Fibroblast of skin of right biceps (primary cell): ENCODE data around the gene CNGB1.

ENCODE experiments used
- DNase-seq: peaks from one replicate; pipeline ENCODE4 v3.0.0-alpha.2; 2013

CNGB1 gene

GRCh38 chr16:57845115-57845514 lies 125.8 kb downstream of the CNGB1 start:
- no peak for DNase-seq

DNA sequence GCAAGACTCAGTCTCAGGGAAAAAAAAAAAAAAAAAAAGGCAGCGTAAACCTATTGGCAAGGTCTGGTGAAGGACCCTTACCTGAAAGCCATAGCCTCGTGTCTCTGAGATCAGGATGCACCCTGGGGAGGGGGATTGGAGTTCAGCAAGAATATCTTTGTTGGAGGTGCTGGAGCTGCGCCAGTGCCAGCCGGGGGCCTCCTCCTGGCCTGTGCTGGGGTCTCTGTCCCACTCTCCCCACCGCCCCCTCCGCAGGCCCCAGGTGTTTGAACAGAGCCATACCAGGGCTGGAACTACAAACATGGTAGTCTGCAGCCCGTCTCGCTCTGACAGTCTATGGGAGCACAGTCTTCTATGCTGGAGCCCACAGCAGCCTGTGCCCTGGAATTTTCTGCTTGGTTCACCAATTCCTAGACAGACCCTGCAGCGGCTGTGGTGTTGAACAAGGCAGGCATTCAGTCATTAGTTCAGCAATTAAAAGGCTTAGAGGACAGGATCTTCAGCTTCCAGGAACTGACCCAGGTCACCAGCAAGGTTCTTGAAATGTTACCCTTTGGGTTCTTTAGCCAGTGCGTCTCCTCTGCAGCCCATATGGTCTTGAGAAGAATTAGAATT lies 126.4 kb downstream of the CNGB1 start:
- DNase-seq = no peak

GRCh38 chr16:57843400-57843799 lies 127.5 kb downstream of the CNGB1 start:
- DNase-seq = no peak

DNA sequence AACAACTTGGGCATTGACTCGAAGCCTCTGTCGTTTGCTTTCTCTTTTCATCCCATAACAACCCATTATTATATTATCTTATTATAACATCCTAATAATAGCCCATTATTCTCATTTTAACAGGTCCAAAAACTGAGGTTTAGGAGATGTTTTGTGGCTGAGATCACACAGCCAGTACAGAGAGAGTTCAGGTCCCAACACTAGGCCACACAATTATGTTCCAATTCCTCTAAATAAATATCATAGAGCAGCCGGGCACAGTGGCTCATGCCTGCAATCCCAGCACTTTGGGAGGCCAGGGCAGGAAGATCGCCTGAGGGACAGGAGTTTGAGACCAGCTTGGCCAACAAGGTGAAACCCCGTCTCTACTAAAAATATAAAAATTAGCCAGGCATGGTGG lies 128.3 kb downstream of the CNGB1 start:
- DNase-seq = no peak

GRCh38 chr16:57840833-57841232 lies 130.1 kb downstream of the CNGB1 start:
- no peak for DNase-seq

DNA sequence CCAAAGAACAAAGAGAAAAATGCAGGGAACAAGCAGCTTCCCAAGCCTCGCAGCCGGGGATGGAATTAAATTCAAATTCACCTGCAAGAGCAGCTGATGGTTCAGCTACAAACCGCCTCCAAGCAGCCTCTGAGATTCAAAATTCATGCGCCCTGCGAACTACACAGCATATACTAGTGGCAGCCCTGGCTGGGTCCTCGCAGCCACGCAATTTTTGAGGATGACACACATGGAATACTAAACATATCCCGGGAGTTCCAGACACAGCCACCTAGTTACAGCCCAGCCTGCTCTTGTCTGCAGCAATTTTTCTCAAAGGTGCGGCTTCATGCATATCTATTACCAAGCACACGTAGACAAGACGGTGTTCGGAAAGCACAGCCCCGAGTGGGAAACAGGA lies 132.8 kb downstream of the CNGB1 start:
- DNase-seq = no peak

DNA sequence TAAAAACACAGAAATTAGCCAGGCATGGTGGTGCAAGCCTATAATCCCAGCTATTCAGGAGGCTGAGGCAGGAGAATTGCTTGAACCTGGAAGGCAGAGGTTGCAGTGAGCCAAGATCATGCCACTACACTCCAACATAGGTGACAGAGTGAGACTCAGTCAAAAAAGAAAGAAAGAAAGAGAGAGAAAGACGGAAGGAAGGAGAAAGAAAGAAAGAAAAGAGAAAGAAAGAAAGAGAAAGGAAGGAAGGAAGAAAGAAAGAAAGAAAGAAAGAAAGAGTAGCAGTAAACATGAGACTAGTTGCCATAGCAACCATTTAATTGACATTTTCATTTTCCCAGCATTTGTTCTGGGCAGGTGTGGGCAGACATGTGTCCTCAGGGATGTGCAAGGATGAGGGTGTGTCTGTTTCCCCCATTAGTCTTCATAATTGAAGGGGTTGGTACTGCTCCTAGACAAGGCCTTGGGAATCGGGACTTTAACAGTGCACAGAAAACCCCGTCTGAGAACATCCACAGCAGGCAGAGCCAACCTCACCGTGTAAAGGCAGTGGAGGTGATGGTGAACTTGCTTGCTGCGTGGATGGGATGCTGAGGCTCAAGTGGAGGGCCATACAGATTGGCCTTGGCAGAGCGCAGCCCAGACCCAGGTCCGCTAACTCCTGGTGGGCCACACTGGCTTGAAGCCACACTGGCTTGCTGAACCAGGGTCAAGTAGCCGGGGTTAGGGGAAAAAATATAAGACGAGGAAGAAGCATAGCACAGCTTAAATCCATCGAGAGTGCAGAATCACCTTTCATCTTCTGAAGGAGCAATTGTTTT lies 133.4 kb downstream of the CNGB1 start:
- DNase-seq = no peak

GRCh38 chr16:57835439-57835838 lies 135.5 kb downstream of the CNGB1 start:
- DNase-seq = peak; percentile 62

DNA sequence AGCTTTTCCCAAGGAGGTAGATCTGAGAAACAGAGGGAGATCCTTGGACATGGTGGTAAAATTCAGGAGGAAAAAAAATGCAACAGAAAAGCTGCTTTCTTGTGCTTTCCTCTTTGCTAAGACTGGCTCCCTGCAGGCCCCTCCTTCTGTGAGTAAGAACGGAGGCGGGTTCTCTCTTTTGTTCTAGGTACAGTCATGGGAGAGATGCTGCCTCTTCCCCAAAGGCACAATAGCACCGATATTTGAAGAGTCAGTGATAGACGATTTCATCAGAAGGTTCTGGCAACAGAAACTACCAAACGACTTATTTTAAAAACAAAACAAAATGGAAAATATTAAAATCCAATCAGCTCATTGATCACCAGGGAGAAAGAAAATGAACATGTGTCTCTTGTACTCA lies 136.0 kb downstream of the CNGB1 start:
- DNase-seq = peak; percentile 20
